HFF-Myc (cell line): ENCODE results near the gene METTL15.
A peak's percentile ranks its signal among the peaks of the same experiment; 100 is the strongest.

Experiments used
- DNase-seq: peaks from one replicate; pipeline ENCODE4 v3.0.0-alpha.2; 2011; ENCODE audit warnings: low read depth; ENCODE audit errors: extremely low read depth
- H3K4me3 ChIP-seq: replicated peaks from 2 replicates; pipeline ENCODE4 v1.5.1; 2011; ENCODE audit warnings: low read depth, mild to moderate bottlenecking, control low read depth, low read length
- CTCF ChIP-seq: IDR thresholded peaks from 2 replicates; pipeline ENCODE4 v1.5.1; 2012; ENCODE audit warnings: mild to moderate bottlenecking, low read depth, low read length, control low read depth; ENCODE audit errors: missing control alignments

Gene METTL15

DNA sequence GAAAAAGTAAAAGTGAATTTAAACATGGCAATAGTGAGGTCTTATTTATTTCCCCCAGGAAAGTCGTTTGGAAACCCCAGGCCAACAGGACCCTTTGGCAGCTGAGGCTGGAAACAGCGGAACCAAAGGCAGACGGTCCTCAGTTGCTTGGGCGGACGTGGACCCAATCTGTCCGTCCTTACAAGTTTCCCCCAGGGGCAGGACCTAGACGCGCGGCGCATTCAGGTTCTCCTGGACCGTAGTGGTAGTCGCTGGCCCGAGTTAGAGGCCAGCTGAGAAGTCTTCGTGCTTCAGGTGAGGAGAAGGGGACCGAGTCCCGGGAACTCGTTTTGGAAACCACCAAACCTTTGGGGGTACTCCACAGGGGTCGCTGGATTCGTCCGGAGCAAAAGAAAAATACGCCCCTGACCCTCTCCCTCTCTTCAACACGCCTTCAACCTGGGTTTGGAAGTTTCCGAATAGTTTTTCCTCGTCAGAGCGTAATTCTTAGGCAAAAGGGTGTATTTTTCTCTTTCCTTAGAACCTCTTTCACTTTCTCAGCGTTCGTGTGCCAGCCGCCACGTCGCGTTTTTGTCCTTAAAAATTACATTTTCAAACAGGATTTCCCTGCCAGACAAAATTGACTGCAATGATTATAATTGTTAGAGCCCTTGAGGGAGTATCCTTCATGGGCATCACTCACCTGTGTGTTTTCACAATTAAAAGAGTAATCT, 2.1 kb downstream of the METTL15 start:
- TF ChIP-seq CTCF, result no peak
- peak overlapping the region; percentile 66 for H3K4me3 ChIP-seq
- DNase-seq, result peak; percentile 56

- DNase-seq, result no peak
- H3K4me3 ChIP-seq, result peak overlapping the region; percentile 66
- no peak for TF ChIP-seq CTCF
Measured at GRCh38 chr11:28110821-28111200, 2.6 kb downstream of the METTL15 start.

- no peak for TF ChIP-seq CTCF
- no peak for DNase-seq
- no peak overlapping the region for H3K4me3 ChIP-seq
Measured at GRCh38 chr11:28114116-28114515, 5.9 kb downstream of the METTL15 start.

DNA sequence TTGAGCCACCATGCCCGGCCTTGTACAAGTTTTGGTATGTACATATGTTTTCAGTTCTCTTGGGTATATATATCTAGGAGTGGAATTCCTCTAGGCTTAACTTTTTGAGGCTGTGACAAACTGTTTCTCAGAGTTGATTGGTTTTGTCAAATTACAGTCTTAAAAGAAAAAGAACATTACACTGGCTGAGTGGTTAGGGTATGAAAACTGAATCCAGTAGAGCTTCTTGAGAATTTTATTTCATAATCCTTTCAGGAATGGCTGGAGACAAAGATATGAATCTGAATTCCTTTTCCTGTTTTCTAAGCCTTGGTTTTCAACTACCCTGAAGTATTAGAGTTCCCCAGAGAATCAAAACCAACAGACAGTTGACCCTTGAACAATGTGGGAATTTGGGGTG, 6.5 kb downstream of the METTL15 start:
- no peak overlapping the region for H3K4me3 ChIP-seq
- TF ChIP-seq CTCF, result no peak
- DNase-seq, result no peak

GRCh38 chr11:28117712-28118111, 9.5 kb downstream of the METTL15 start:
- DNase-seq, result no peak
- TF ChIP-seq CTCF, result no peak
- H3K4me3 ChIP-seq, result no peak overlapping the region

GRCh38 chr11:28123151-28123581, 15.0 kb downstream of the METTL15 start:
- DNase-seq, result no peak
- no peak for TF ChIP-seq CTCF
- no peak overlapping the region for H3K4me3 ChIP-seq

- DNase-seq, result no peak
- no peak overlapping the region for H3K4me3 ChIP-seq
- no peak for TF ChIP-seq CTCF
Measured at GRCh38 chr11:28132548-28132947, 24.4 kb downstream of the METTL15 start.
